Calu3 (cell line): ENCODE measurements around the gene POLA1. TPM values are rescaled to one million over a fixed set of nuclear protein-coding genes. Genes with fewer than 3 reads are reported as not detected.

Experiments
- BruUV-seq: library from RNA; stranded (reverse); fragments of 400-500 nt; replicated peaks from 2 replicates; lab custom pipeline; 2021; lab: Mats Ljungman, UMichigan
- CTCF ChIA-PET: fragments of 300-600 bp; sonication (Branson Sonifier 250); formaldehyde crosslinking; loops from one replicate; lab custom pipeline; 2022; ENCODE audit warnings: antibody characterized with exemption; lab: Charles Lee
- DNase-seq: peaks from one replicate; pipeline ENCODE4 v3.0.0; 2022
- H3K27ac Mint-ChIP-seq: one replicate; pipeline ENCODE4 v1.8.0; 2022; ENCODE audit warnings: mixed read lengths; ENCODE audit not compliant: unreplicated experiment
- H3K27me3 Mint-ChIP-seq: one replicate; pipeline ENCODE4 v1.8.0; 2022; ENCODE audit warnings: mixed read lengths; ENCODE audit not compliant: unreplicated experiment
- H3K36me3 Mint-ChIP-seq: one replicate; pipeline ENCODE4 v1.8.0; 2022; ENCODE audit warnings: mild to moderate bottlenecking, moderate library complexity, mixed read lengths; ENCODE audit not compliant: insufficient read depth, unreplicated experiment
- H3K4me1 Mint-ChIP-seq: one replicate; pipeline ENCODE4 v1.8.0; 2022; ENCODE audit warnings: mild to moderate bottlenecking, low read depth, mixed read lengths; ENCODE audit not compliant: unreplicated experiment
- H3K4me3 Mint-ChIP-seq: one replicate; pipeline ENCODE4 v1.8.0; 2022; ENCODE audit warnings: mild to moderate bottlenecking, low read depth, moderate library complexity, mixed read lengths; ENCODE audit not compliant: unreplicated experiment
- H3K9me3 Mint-ChIP-seq: one replicate; pipeline ENCODE4 v1.8.0; 2022; ENCODE audit warnings: low read depth, mixed read lengths; ENCODE audit not compliant: unreplicated experiment
- CTCF ChIP-seq: fragments of 200-600 bp; IDR thresholded peaks from one replicate; pipeline ENCODE4 v1.8.0; 2022; ENCODE audit warnings: antibody characterized with exemption; ENCODE audit not compliant: unreplicated experiment
- intact Hi-C: fragments of 100-400 bp; cut with micrococcal nuclease; formaldehyde crosslinking; loops from one replicate; pipeline ENCODE4 v1.10.0; 2022; ENCODE audit not compliant: unreplicated experiment
- total RNA-seq: library from RNA; stranded (reverse); gene quantifications from 2 replicates; pipeline ENCODE4 v1.2.3, GENCODE V29; 2022

POLA1 gene
- total RNA-seq, 1 experiment from 2014 or later = 25.2 TPM

GRCh38 chrX:25029288-25029825, 335.6 kb downstream of the POLA1 start:
- Mint-ChIP-seq H3K36me3 (no peaks in the 10 kb centered on the region), H3K4me1 (no peaks in the 10 kb centered on the region), H3K27ac (no peak overlapping the region), H3K4me3 (no peak overlapping the region), H3K9me3 (no peaks in the 10 kb centered on the region), H3K27me3 (peaks cover 5% of the 10 kb centered on the region)
- DNase-seq = no peak
- no peak for TF ChIP-seq CTCF
- intact Hi-C loops = no loop called here
- CTCF ChIA-PET = interaction anchor here (1.3 kb wide), 1 partner anchor 114 kb away, joined by 3 read pairs; no protein-coding TSS in a partner anchor
- BruUV-seq = no TSS peak

GRCh38 chrX:25034889-25035288, 341.2 kb downstream of the POLA1 start:
- CTCF ChIA-PET = no interaction called here
- intact Hi-C loops = loop anchor here (2.0 kb wide), 1 partner anchor 110 kb away; no protein-coding TSS in a partner anchor
- Mint-ChIP-seq H3K27ac (no peak overlapping the region), H3K36me3 (no peaks in the 10 kb centered on the region), H3K4me3 (no peak overlapping the region), H3K9me3 (peaks cover 4% of the 10 kb centered on the region), H3K4me1 (no peaks in the 10 kb centered on the region), H3K27me3 (peaks cover 15% of the 10 kb centered on the region)
- no peak for TF ChIP-seq CTCF
- BruUV-seq = no TSS peak
- DNase-seq = no peak

GRCh38 chrX:25039036-25039435, 345.3 kb downstream of the POLA1 start:
- CTCF ChIA-PET = no interaction called here
- intact Hi-C loops = no loop called here
- BruUV-seq = no TSS peak

GRCh38 chrX:25043192-25043591, 349.5 kb downstream of the POLA1 start:
- no peaks in the 10 kb centered on the region for H3K36me3 Mint-ChIP-seq
- no peaks in the 10 kb centered on the region for H3K27me3 Mint-ChIP-seq
- BruUV-seq = no TSS peak
- H3K27ac Mint-ChIP-seq = no peak overlapping the region
- intact Hi-C loops = no loop called here
- no peak for TF ChIP-seq CTCF
- peaks cover 2% of the 10 kb centered on the region for H3K9me3 Mint-ChIP-seq
- H3K4me3 Mint-ChIP-seq = no peak overlapping the region
- CTCF ChIA-PET = no interaction called here
- DNase-seq = no peak
- H3K4me1 Mint-ChIP-seq = no peaks in the 10 kb centered on the region

More at GRCh38 chrX:25039036-25039435, 345.3 kb downstream of the POLA1 start:
- H3K36me3 Mint-ChIP-seq = no peaks in the 10 kb centered on the region
- no peak for TF ChIP-seq CTCF
- peaks cover 15% of the 10 kb centered on the region for H3K27me3 Mint-ChIP-seq
- H3K27ac Mint-ChIP-seq = no peak overlapping the region
- DNase-seq = no peak
- no peaks in the 10 kb centered on the region for H3K4me1 Mint-ChIP-seq
- H3K9me3 Mint-ChIP-seq = peaks cover 7% of the 10 kb centered on the region
- H3K4me3 Mint-ChIP-seq = no peak overlapping the region

Other genes with a start within 250 kb of the POLA1 start
- 10.7 and 13.7 TPM in 2 replicates for gene PDK3, start 228.6 kb upstream of the POLA1 start, total RNA-seq
- 0.07 and 0.09 TPM in 2 replicates for gene PCYT1B, start 46.6 kb upstream of the POLA1 start, total RNA-seq